K562 (cell line): ENCODE data around the gene DYRK2. TPM values are rescaled to one million over a fixed set of nuclear protein-coding genes. Genes with fewer than 3 reads are reported as not detected.

Experiments used
- ELK3 ChIP-seq: fragments of 450-650 bp; formaldehyde crosslinking; IDR thresholded peaks from 2 replicates; pipeline ENCODE4 v1.4.0; 2020; ENCODE audit warnings: mild to moderate bottlenecking
- KDM1A ChIP-seq, 2 experiments: fragments of 450-650 bp; IDR thresholded peaks; 2 replicates each; pipeline ENCODE4 v1.6.1; 2016; ENCODE audit warnings: mild to moderate bottlenecking in 2 of 2
- L3MBTL2 ChIP-seq: fragments of 450-650 bp; IDR thresholded peaks from 2 replicates; pipeline ENCODE4 v1.6.1; 2016; ENCODE audit warnings: mild to moderate bottlenecking, moderate library complexity
- NCOA4 ChIP-seq: fragments of 450-650 bp; IDR thresholded peaks from 2 replicates; pipeline ENCODE4 v1.6.1; 2018; ENCODE audit warnings: mild to moderate bottlenecking; ENCODE audit not compliant: partially characterized antibody
- NFRKB ChIP-seq: fragments of 450-650 bp; IDR thresholded peaks from 2 replicates; pipeline ENCODE4 v1.6.1; 2016; ENCODE audit warnings: low read depth
- NONO ChIP-seq, 2 experiments: fragments of 200-400 bp in 1 of 2; fragments of 450-650 bp in 1 of 2; formaldehyde crosslinking in 1 of 2; IDR thresholded peaks; 2 replicates each; pipeline ENCODE4 v1.6.1; 2017; ENCODE audit warnings: low read depth in 2 of 2, mild to moderate bottlenecking in 2 of 2, moderate library complexity in 2 of 2, low read length in 1 of 2
- PHF8 ChIP-seq: fragments of 200-600 bp; sonication (generic); IDR thresholded peaks from 2 replicates; pipeline ENCODE4 v1.6.1; 2012; ENCODE audit warnings: mixed run types, mild to moderate bottlenecking, inconsistent platforms, low read length, moderate library complexity, borderline replicate concordance
- RBBP5 ChIP-seq: fragments of 200-600 bp; sonication (generic); IDR thresholded peaks from 2 replicates; pipeline ENCODE4 v1.6.1; 2012; ENCODE audit warnings: borderline replicate concordance, mild to moderate bottlenecking, low read length, control low read depth, inconsistent platforms; ENCODE audit not compliant: insufficient read depth, poor library complexity, severe bottlenecking
- RBM39 ChIP-seq: fragments of 200-400 bp; formaldehyde crosslinking; optimal IDR thresholded peaks from 2 replicates; pipeline ENCODE3; 2018; ENCODE audit warnings: low read depth, low read length
- RERE ChIP-seq: sonication (generic); formaldehyde crosslinking; IDR thresholded peaks from 2 replicates; pipeline ENCODE4 v1.8.0; 2023; ENCODE audit warnings: missing genetic modification reagents, mild to moderate bottlenecking, borderline replicate concordance
- SNRNP70 ChIP-seq: fragments of 200-400 bp; formaldehyde crosslinking; optimal IDR thresholded peaks from 2 replicates; pipeline ENCODE3; 2017; ENCODE audit warnings: low read depth, low read length
- TAF1 ChIP-seq: IDR thresholded peaks from 2 replicates; pipeline ENCODE4 v1.6.1; 2011; ENCODE audit warnings: mild to moderate bottlenecking, low read length, moderate library complexity; ENCODE audit not compliant: insufficient read depth, control insufficient read depth, severe bottlenecking; ENCODE audit errors: extremely low read depth
- TOE1 ChIP-seq, 2 experiments: fragments of 450-650 bp in 1 of 2; sonication (generic) in 1 of 2; formaldehyde crosslinking in 1 of 2; IDR thresholded peaks; 2 replicates each; pipeline versions ENCODE4 v1.7.1 to v1.8.0; 2016 to 2022; ENCODE audit warnings: borderline replicate concordance in 2 of 2, mild to moderate bottlenecking in 2 of 2, antibody characterized with exemption in 1 of 2, inconsistent platforms in 1 of 2, low read depth in 1 of 2, missing genetic modification reagents in 1 of 2, moderate library complexity in 1 of 2
- ZNF311 ChIP-seq: fragments of 250-450 bp; sonication (Bioruptor Pico); IDR thresholded peaks from 2 replicates; pipeline ENCODE4 v1.4.0; 2020; ENCODE audit warnings: mild to moderate bottlenecking, moderate library complexity
- polyA plus RNA-seq, 8 experiments: library from polyadenylated mRNA; depleted of rRNA in 4 of 8; stranded (reverse) in 5 of 8; unstranded in 3 of 8; fragments of >200 nt; fragmentation: Nextera tagmentation in 2 of 8; fragmentation: Illumina TruSeq in 1 of 8; extraction: Ambion mirVana in 2 of 8; extraction: Trizol in 1 of 8; gene quantifications; 2 replicates each; pipeline versions ENCODE4 v1.2.1 to v1.2.3, GENCODE V29; 2011 to 2014; ENCODE audit warnings: inconsistent platforms in 1 of 8, missing spikeins in 1 of 8
- total RNA-seq, 7 experiments: library from RNA; depleted of rRNA in 6 of 7; stranded (reverse); fragments of >200 nt in 6 of 7; fragmentation: Illumina TruSeq in 2 of 7; extraction: Trizol in 2 of 7; gene quantifications; 2 replicates each; pipeline versions ENCODE4 v1.2.1 to v1.2.3, GENCODE V29; 2011 to 2021; ENCODE audit warnings: low replicate concordance in 1 of 7
- TF ChIP-seq, protein P1 (sequence below): IDR thresholded peaks from 2 replicates; pipeline ENCODE4 v1.6.1; 2016; ENCODE audit warnings: missing genetic modification characterization, missing compliant biosample characterization

The DYRK2 gene
- total and polyA plus RNA-seq, 9 of the 15 experiments (the other 6 are each of a cell fraction or from before 2014, with no cell fraction given) = 1.7 to 15.4 (median 8.4) TPM

DNA sequence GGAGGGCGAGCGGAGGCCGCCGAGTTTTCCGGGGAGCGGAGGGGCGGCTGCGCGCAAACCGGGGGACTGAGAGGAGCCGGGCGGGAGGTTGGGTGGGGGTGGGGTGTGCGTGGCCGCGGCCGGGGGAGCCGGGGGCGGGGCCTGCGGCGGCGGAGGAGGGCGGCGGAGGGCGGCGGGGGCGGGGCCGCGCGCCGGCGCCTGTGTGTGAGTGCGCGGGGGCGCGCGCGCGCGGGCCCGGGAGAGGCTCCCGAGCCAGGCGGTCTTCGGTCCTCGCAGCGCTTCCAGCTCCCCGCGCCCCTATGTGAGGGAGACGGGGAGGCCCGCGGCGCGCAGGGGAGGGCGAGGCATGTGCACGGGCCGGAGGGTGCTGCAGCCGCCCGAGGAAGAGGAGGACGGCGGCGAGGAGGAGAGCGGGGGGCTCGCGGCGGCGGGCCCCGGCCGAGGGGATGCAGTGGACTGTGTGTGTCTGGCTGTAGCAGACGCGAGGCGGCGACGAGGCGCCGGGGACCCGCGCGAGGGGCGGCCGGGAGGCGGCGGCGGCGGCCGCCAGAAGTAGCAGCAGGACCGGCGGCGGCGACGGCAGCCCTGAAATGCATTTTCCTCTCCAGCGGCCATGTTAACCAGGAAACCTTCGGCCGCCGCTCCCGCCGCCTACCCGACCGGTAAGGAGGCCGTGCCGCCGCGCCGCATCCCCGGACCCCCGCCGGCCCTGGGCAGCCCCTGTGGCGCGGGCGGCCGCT is at the start of gene DYRK2 (continued):
- TF ChIP-seq ELK3 (CRISPR knock-in tag) = no peak
- TF ChIP-seq NFRKB = no peak
- TF ChIP-seq KDM1A (IDR thresholded peaks at IDR 0.05) = no peak
- TF ChIP-seq RBBP5 = peak; percentile 70
- TF ChIP-seq ZNF311 = no peak
- peak; percentile 78; the same call in 1 of the 2 replicates for TF ChIP-seq PHF8
- peak; percentile 72 for TF ChIP-seq TAF1
- no peak for TF ChIP-seq RERE (CRISPR knock-in tag)
- TF ChIP-seq NCOA4 = no peak
- no peak for TF ChIP-seq TOE1 (IDR thresholded peaks at IDR 0.05; ENCODE audit: borderline replicate concordance)
- TF ChIP-seq TOE1 (CRISPR knock-in tag; IDR thresholded peaks at IDR 0.05; ENCODE audit: borderline replicate concordance, low read depth) = no peak
- TF ChIP-seq SNRNP70 = no peak
- TF ChIP-seq, protein P1, sequence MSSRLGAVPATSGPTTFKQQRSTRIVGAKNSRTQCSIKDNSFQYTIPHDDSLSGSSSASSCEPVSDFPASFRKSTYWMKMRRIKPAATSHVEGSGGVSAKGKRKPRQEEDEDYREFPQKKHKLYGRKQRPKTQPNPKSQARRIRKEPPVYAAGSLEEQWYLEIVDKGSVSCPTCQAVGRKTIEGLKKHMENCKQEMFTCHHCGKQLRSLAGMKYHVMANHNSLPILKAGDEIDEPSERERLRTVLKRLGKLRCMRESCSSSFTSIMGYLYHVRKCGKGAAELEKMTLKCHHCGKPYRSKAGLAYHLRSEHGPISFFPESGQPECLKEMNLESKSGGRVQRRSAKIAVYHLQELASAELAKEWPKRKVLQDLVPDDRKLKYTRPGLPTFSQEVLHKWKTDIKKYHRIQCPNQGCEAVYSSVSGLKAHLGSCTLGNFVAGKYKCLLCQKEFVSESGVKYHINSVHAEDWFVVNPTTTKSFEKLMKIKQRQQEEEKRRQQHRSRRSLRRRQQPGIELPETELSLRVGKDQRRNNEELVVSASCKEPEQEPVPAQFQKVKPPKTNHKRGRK (tag) = no peak
- TF ChIP-seq L3MBTL2 = peak; percentile 61
- TF ChIP-seq NONO (IDR thresholded peaks at IDR 0.05; ENCODE audit: low read depth in 2 of 2, low read length in 1 of 2) = peak in 1 of 2 experiments; percentile 61; a peak in 1 of 4 replicates
- TF ChIP-seq RBM39 = no peak
